Testis (tissue), 2 donors: ENCODE results near the gene CACNA1D.

Source experiments
- CTCF ChIP-seq, 3 experiments: fragments of 450-650 bp in 2 of 3; fragments of 200-600 bp in 1 of 3; sonication (generic) in 1 of 3; IDR thresholded peaks; one replicate each; pipeline ENCODE4 v1.5.1; 2016 to 2019; ENCODE audit warnings: antibody characterized with exemption in 3 of 3, mild to moderate bottlenecking in 2 of 3, moderate library complexity in 1 of 3
- POLR2A ChIP-seq: fragments of 450-650 bp; IDR thresholded peaks from one replicate; pipeline ENCODE4 v1.6.1; 2017; ENCODE audit warnings: antibody characterized with exemption, mild to moderate bottlenecking, moderate library complexity

- TF ChIP-seq POLR2A, result no peak
- TF ChIP-seq CTCF (IDR thresholded peaks at IDR 0.05), result no peak
Measured at GRCh38 chr3:53824795-53825194, 330.4 kb downstream of the CACNA1D start.
